Neuronal stem cell (in vitro differentiated cells): Measurements from ENCODE around the gene SYCP2L.

ENCODE experiments used
- DNase-seq: peaks from one replicate; pipeline ENCODE4 v3.0.0-alpha.2; 2013; ENCODE audit warnings: low spot score
- H2AFZ ChIP-seq: one replicate; pipeline ENCODE4 v1.6.1; 2013; ENCODE audit warnings: mild to moderate bottlenecking, low read length, inconsistent platforms
- H2AK5ac ChIP-seq: 2 replicates; pipeline ENCODE4 v1.6.1; 2013; ENCODE audit warnings: low read depth, mild to moderate bottlenecking, inconsistent platforms, low read length, moderate library complexity, mixed read lengths
- H2BK120ac ChIP-seq: 2 replicates; pipeline ENCODE4 v1.6.1; 2013; ENCODE audit warnings: low read depth, mild to moderate bottlenecking, inconsistent platforms, low read length, moderate library complexity, mixed read lengths
- H2BK12ac ChIP-seq: one replicate; pipeline ENCODE4 v1.6.1; 2013; ENCODE audit warnings: low read length, inconsistent platforms
- H2BK15ac ChIP-seq: 2 replicates; pipeline ENCODE4 v1.6.1; 2013; ENCODE audit warnings: mild to moderate bottlenecking, low read length, inconsistent platforms, mixed read lengths
- H2BK5ac ChIP-seq: one replicate; pipeline ENCODE4 v1.6.1; 2013; ENCODE audit warnings: inconsistent platforms, mild to moderate bottlenecking, low read length, moderate library complexity
- H3K14ac ChIP-seq: one replicate; pipeline ENCODE4 v1.6.1; 2013; ENCODE audit warnings: low read length, inconsistent platforms
- H3K18ac ChIP-seq: 2 replicates; pipeline ENCODE4 v1.6.1; 2013; ENCODE audit warnings: low read length, inconsistent platforms
- H3K23ac ChIP-seq: 2 replicates; pipeline ENCODE4 v1.6.1; 2013; ENCODE audit warnings: low read depth, mild to moderate bottlenecking, mixed read lengths, low read length, inconsistent platforms; ENCODE audit not compliant: poor library complexity
- H3K27ac ChIP-seq: replicated peaks from 3 replicates; pipeline ENCODE4 v1.5.1; 2013; ENCODE audit warnings: low read length, inconsistent platforms
- H3K27me3 ChIP-seq, 3 experiments: 2 replicates each; pipeline ENCODE4 v1.6.1; 2013; ENCODE audit warnings: low read length in 3 of 3, mild to moderate bottlenecking in 2 of 3, inconsistent platforms in 1 of 3, low read depth in 1 of 3, mixed read lengths in 1 of 3, moderate library complexity in 1 of 3; ENCODE audit not compliant: control insufficient read depth in 3 of 3, insufficient read depth in 3 of 3
- H3K36me3 ChIP-seq, 2 donors: replicated peaks in 1 of 2; 2 replicates each; pipeline ENCODE4 v1.6.1; 2013; ENCODE audit warnings: low read length in 2 of 2; ENCODE audit not compliant: control insufficient read depth in 2 of 2, insufficient read depth in 2 of 2
- H3K4ac ChIP-seq: 2 replicates; pipeline ENCODE4 v1.6.1; 2013; ENCODE audit warnings: inconsistent platforms, mild to moderate bottlenecking, low read length, moderate library complexity
- H3K4me1 ChIP-seq, 2 donors: 1 replicate in 1 of 2; 2 replicates in 1 of 2; pipeline ENCODE4 v1.6.1; 2013; ENCODE audit warnings: low read length in 2 of 2, low read depth in 1 of 2; ENCODE audit not compliant: control insufficient read depth in 2 of 2, insufficient read depth in 1 of 2
- H3K4me2 ChIP-seq: one replicate; pipeline ENCODE4 v1.6.1; 2013; ENCODE audit warnings: mild to moderate bottlenecking, low read length, inconsistent platforms; ENCODE audit not compliant: insufficient read depth, poor library complexity, severe bottlenecking
- H3K4me3 ChIP-seq, 2 donors: 2 replicates each; pipeline ENCODE4 v1.5.1; 2013; ENCODE audit warnings: low read length in 2 of 2, mild to moderate bottlenecking in 2 of 2, inconsistent platforms in 1 of 2, moderate library complexity in 1 of 2
- H3K79me1 ChIP-seq: one replicate; pipeline ENCODE4 v1.6.1; 2013; ENCODE audit warnings: low read depth, mild to moderate bottlenecking, inconsistent platforms, low read length, moderate library complexity
- H3K9ac ChIP-seq: one replicate; pipeline ENCODE4 v1.6.1; 2013; ENCODE audit warnings: mild to moderate bottlenecking, low read depth, low read length, inconsistent platforms; ENCODE audit not compliant: poor library complexity
- H3K9me3 ChIP-seq, 2 donors: replicated peaks in 1 of 2; 2 replicates each; pipeline versions ENCODE3 to v1.6.1; 2013; ENCODE audit warnings: low read length in 2 of 2, mild to moderate bottlenecking in 2 of 2, inconsistent platforms in 1 of 2, low read depth in 1 of 2, mixed read lengths in 1 of 2, moderate library complexity in 1 of 2; ENCODE audit not compliant: control insufficient read depth in 2 of 2, insufficient read depth in 1 of 2
- H4K8ac ChIP-seq: one replicate; pipeline ENCODE4 v1.6.1; 2013; ENCODE audit warnings: low read depth, mild to moderate bottlenecking, inconsistent platforms, low read length, moderate library complexity
- H4K91ac ChIP-seq: one replicate; pipeline ENCODE4 v1.6.1; 2013; ENCODE audit warnings: low read length, low read depth, mild to moderate bottlenecking, inconsistent platforms; ENCODE audit not compliant: poor library complexity
- WGBS, 2 donors: extraction: QIAGEN DNeasy Blood & Tissue Kit; methylation state at CpG; one replicate each; pipeline ENCODE4 v1.1.7; 2013; ENCODE audit warnings: missing lambda C conversion rate in 2 of 2, mixed read lengths in 1 of 2; ENCODE audit not compliant: insufficient read length in 2 of 2, insufficient replicate concordance in 1 of 2; ENCODE audit errors: extremely low coverage in 2 of 2; 5-methylcytosine and 5-hydroxymethylcytosine counted together

Gene SYCP2L

GRCh38 chr6:10954590-10955010 is 67.7 kb downstream of the SYCP2L start:
- H2BK15ac ChIP-seq, result no peak overlapping the region
- no peak overlapping the region for H3K4me3 ChIP-seq
- peaks cover 0 to 4% of the 10 kb centered on the region in 2 donors for H3K4me1 ChIP-seq
- H3K9ac ChIP-seq, result no peak overlapping the region
- H3K14ac ChIP-seq, result no peak overlapping the region
- no peak overlapping the region for H3K18ac ChIP-seq
- H3K79me1 ChIP-seq, result no peaks in the 10 kb centered on the region
- no peak overlapping the region for H4K91ac ChIP-seq
- H2AFZ ChIP-seq, result peak overlapping the region; percentile 72
- H4K8ac ChIP-seq, result no peak overlapping the region
- no peak overlapping the region for H3K4ac ChIP-seq
- WGBS, 2 donors, result no CpG with 5 or more reads among the region's 15 CpGs
- no peak overlapping the region for H2BK12ac ChIP-seq
- H3K4me2 ChIP-seq, result no peak overlapping the region
- no peaks in the 10 kb centered on the region for H3K27me3 ChIP-seq
- H3K23ac ChIP-seq, result no peak overlapping the region
- DNase-seq, result peak; percentile 77
- no peak overlapping the region for H2BK5ac ChIP-seq
- H3K36me3 ChIP-seq, result no peaks in the 10 kb centered on the region
- no peak overlapping the region for H2AK5ac ChIP-seq
- no peaks in the 10 kb centered on the region for H3K9me3 ChIP-seq
- no peak overlapping the region for H3K27ac ChIP-seq
- H2BK120ac ChIP-seq, result no peak overlapping the region

GRCh38 chr6:10956776-10957175 is 69.9 kb downstream of the SYCP2L start:
- Histone ChIP-seq H3K4me1 (peaks cover 0 to 3% of the 10 kb centered on the region in 2 donors), H4K91ac (no peak overlapping the region), H3K18ac (no peak overlapping the region), H3K27ac (no peak overlapping the region), H4K8ac (no peak overlapping the region), H2BK120ac (no peak overlapping the region), H3K27me3 (no peaks in the 10 kb centered on the region), H2AFZ (no peak overlapping the region), H3K23ac (no peak overlapping the region), H3K4me3 (no peak overlapping the region), H3K36me3 (no peaks in the 10 kb centered on the region), H3K79me1 (no peaks in the 10 kb centered on the region), H3K4me2 (no peak overlapping the region), H2BK12ac (no peak overlapping the region), H3K9ac (no peak overlapping the region), H3K9me3 (no peaks in the 10 kb centered on the region), H3K14ac (no peak overlapping the region), H2BK5ac (no peak overlapping the region), H2BK15ac (no peak overlapping the region), H2AK5ac (no peak overlapping the region), H3K4ac (no peak overlapping the region)
- no peak for DNase-seq

- no peak overlapping the region for H2AFZ ChIP-seq
- no peak overlapping the region for H2BK15ac ChIP-seq
- H3K36me3 ChIP-seq, result no peaks in the 10 kb centered on the region
- H2BK5ac ChIP-seq, result no peak overlapping the region
- H2AK5ac ChIP-seq, result no peak overlapping the region
- no peaks in the 10 kb centered on the region for H3K27me3 ChIP-seq
- no peak overlapping the region for H3K4me3 ChIP-seq
- H3K14ac ChIP-seq, result no peak overlapping the region
- no peak overlapping the region for H4K91ac ChIP-seq
- no peak for DNase-seq
- H3K9me3 ChIP-seq, result no peaks in the 10 kb centered on the region
- peaks cover 0 to 2% of the 10 kb centered on the region in 2 donors for H3K4me1 ChIP-seq
- no peak overlapping the region for H3K4me2 ChIP-seq
- H3K27ac ChIP-seq, result no peak overlapping the region
- no peak overlapping the region for H3K23ac ChIP-seq
- H3K79me1 ChIP-seq, result no peaks in the 10 kb centered on the region
- no peak overlapping the region for H3K9ac ChIP-seq
- no peak overlapping the region for H4K8ac ChIP-seq
- no peak overlapping the region for H2BK120ac ChIP-seq
- no CpG with 5 or more reads among the region's 6 CpGs for WGBS, 2 donors
- no peak overlapping the region for H3K4ac ChIP-seq
- no peak overlapping the region for H3K18ac ChIP-seq
- H2BK12ac ChIP-seq, result no peak overlapping the region
Measured at GRCh38 chr6:10957414-10957886, 70.6 kb downstream of the SYCP2L start.

- Histone ChIP-seq H3K79me1 (no peaks in the 10 kb centered on the region), H3K4ac (no peak overlapping the region), H3K36me3 (no peaks in the 10 kb centered on the region), H3K27me3 (no peaks in the 10 kb centered on the region), H4K8ac (no peak overlapping the region), H2BK15ac (no peak overlapping the region), H3K4me1 (no peaks in the 10 kb centered on the region), H2BK120ac (no peak overlapping the region), H3K23ac (no peak overlapping the region), H3K9ac (no peak overlapping the region), H3K4me3 (no peak overlapping the region), H3K14ac (no peak overlapping the region), H2AFZ (no peak overlapping the region), H2AK5ac (no peak overlapping the region), H3K27ac (no peak overlapping the region), H2BK12ac (no peak overlapping the region), H3K18ac (no peak overlapping the region), H2BK5ac (no peak overlapping the region), H3K9me3 (no peaks in the 10 kb centered on the region), H3K4me2 (no peak overlapping the region), H4K91ac (no peak overlapping the region)
- DNase-seq, result no peak
- no CpG with 5 or more reads among the region's 2 CpGs for WGBS, 2 donors
Measured at GRCh38 chr6:10960171-10960570, 73.3 kb downstream of the SYCP2L start.
